Panc1 (cell line): ENCODE measurements around the gene FILIP1. TPM values are rescaled to one million over a fixed set of nuclear protein-coding genes. Genes with fewer than 3 reads are reported as not detected.

ENCODE experiments used
- ATAC-seq: fragments of 200-7000 bp; cut with Tn5 transposase; 2 replicates; pipeline ENCODE4 v1.9.1; 2020; ENCODE audit warnings: mild to moderate bottlenecking, moderate library complexity
- BruUV-seq: library from RNA; stranded (reverse); fragments of 400-500 nt; replicated peaks from 2 replicates; lab custom pipeline; 2021; lab: Mats Ljungman, UMichigan
- CTCF ChIA-PET: fragments of 300-600 bp; sonication (Branson Sonifier 250); formaldehyde crosslinking; loops from one replicate; lab custom pipeline; 2022; ENCODE audit warnings: antibody characterized with exemption; lab: Charles Lee
- POLR2A ChIA-PET: fragments of 300-600 bp; sonication (Branson Sonifier 250); formaldehyde crosslinking; loops from one replicate; lab custom pipeline; 2022; ENCODE audit warnings: antibody characterized with exemption; lab: Charles Lee
- DNase-seq: peaks from one replicate; pipeline ENCODE4 v3.0.0-alpha.2; 2010; ENCODE audit warnings: low read depth, low spot score
- H3K27ac ChIP-seq: 2 replicates; pipeline ENCODE4 v1.5.1; 2011; ENCODE audit warnings: mild to moderate bottlenecking, low read length, inconsistent platforms
- H3K27me3 ChIP-seq: fragments of 200-500 bp; sonication (Bioruptor generic); 2 replicates; pipeline ENCODE4 v1.6.0; 2014; ENCODE audit warnings: low read length, inconsistent platforms; ENCODE audit not compliant: control insufficient read depth, insufficient read depth
- H3K36me3 ChIP-seq: fragments of 200-500 bp; sonication (Bioruptor generic); 2 replicates; pipeline ENCODE4 v1.5.1; 2014; ENCODE audit warnings: inconsistent platforms, mild to moderate bottlenecking, low read length, moderate library complexity; ENCODE audit not compliant: control insufficient read depth, insufficient read depth
- H3K4me1 ChIP-seq: 2 replicates; pipeline ENCODE4 v1.5.1; 2011; ENCODE audit warnings: inconsistent platforms, mild to moderate bottlenecking, low read length, moderate library complexity; ENCODE audit not compliant: control insufficient read depth, insufficient read depth
- H3K4me3 ChIP-seq, 2 experiments: 2 replicates each; pipeline ENCODE4 v1.5.1; 2011 to 2012; ENCODE audit warnings: low read depth in 2 of 2, low read length in 2 of 2, mild to moderate bottlenecking in 2 of 2, inconsistent platforms in 1 of 2, moderate library complexity in 1 of 2
- H3K9me3 ChIP-seq: fragments of 200-500 bp; sonication (Bioruptor generic); 2 replicates; pipeline ENCODE4 v1.5.1; 2014; ENCODE audit warnings: low read depth, mild to moderate bottlenecking, inconsistent platforms, low read length, moderate library complexity; ENCODE audit not compliant: control insufficient read depth, insufficient read depth
- POLR2AphosphoS5 ChIP-seq: IDR thresholded peaks from 2 replicates; pipeline ENCODE4 v1.6.1; 2012; ENCODE audit warnings: mild to moderate bottlenecking, low read depth, low read length, moderate library complexity
- SIN3A ChIP-seq: IDR thresholded peaks from 2 replicates; pipeline ENCODE4 v1.6.1; 2012; ENCODE audit warnings: low read depth, mild to moderate bottlenecking, low read length, moderate library complexity, borderline replicate concordance; ENCODE audit not compliant: insufficient read depth
- TCF7L2 ChIP-seq: IDR thresholded peaks from 2 replicates; pipeline ENCODE4 v1.6.1; 2011; ENCODE audit warnings: mild to moderate bottlenecking, low read depth, low read length, inconsistent platforms
- in situ Hi-C: cut with HindIII; loops from 2 replicates; pipeline ENCODE4 v1.10.0; 2016; ENCODE audit warnings: low sequenced_read_pairs, low pct_unique_long_range_greater_than_20kb
- intact Hi-C: fragments of 100-400 bp; cut with micrococcal nuclease; formaldehyde crosslinking; loops from one replicate; pipeline ENCODE4 v1.10.0; 2022; ENCODE audit not compliant: unreplicated experiment
- total RNA-seq: library from RNA; stranded (reverse); gene quantifications from one replicate; pipeline ENCODE4 v1.2.1, GENCODE V29; 2021; ENCODE audit not compliant: unreplicated experiment
- TF ChIP-seq, protein P1 (sequence below): fragments of 450-650 bp; IDR thresholded peaks from 2 replicates; pipeline ENCODE4 v1.5.1; 2017; ENCODE audit warnings: mild to moderate bottlenecking
- TF ChIP-seq, protein P2 (sequence below), 2 experiments: IDR thresholded peaks; 2 replicates each; pipeline ENCODE4 v1.6.1; 2011 to 2012; ENCODE audit warnings: low read depth in 2 of 2, control low read depth in 1 of 2, low read length in 1 of 2, mild to moderate bottlenecking in 1 of 2, moderate library complexity in 1 of 2; ENCODE audit not compliant: insufficient read depth in 1 of 2

The FILIP1 gene
- total RNA-seq, 1 experiment from 2014 or later: 0.26 TPM

DNA sequence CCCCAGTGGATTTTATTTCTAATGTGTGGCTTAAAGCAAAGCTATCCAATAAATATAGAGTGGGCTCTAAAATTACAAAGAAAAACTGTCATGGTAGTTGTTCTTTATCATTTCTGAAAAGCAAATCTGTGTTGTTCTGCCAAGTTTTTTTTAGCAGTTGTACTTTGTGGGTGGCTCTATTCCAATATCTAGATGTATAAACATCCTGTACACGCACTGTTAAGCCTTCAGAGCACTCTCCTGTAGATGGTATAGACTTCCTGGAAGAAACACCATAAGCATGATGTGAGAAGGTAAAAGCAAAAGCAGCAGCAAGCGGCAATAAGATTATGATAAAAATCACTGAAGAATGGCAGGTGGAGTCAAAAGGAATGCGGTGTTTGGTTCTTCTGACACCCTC is 187.5 kb downstream of the FILIP1 start:
- in situ Hi-C loops: no loop called here
- ChIA-PET CTCF (no interaction called here), POLR2A (no interaction called here)
- TF ChIP-seq TCF7L2: no peak
- TF ChIP-seq, protein P1, sequence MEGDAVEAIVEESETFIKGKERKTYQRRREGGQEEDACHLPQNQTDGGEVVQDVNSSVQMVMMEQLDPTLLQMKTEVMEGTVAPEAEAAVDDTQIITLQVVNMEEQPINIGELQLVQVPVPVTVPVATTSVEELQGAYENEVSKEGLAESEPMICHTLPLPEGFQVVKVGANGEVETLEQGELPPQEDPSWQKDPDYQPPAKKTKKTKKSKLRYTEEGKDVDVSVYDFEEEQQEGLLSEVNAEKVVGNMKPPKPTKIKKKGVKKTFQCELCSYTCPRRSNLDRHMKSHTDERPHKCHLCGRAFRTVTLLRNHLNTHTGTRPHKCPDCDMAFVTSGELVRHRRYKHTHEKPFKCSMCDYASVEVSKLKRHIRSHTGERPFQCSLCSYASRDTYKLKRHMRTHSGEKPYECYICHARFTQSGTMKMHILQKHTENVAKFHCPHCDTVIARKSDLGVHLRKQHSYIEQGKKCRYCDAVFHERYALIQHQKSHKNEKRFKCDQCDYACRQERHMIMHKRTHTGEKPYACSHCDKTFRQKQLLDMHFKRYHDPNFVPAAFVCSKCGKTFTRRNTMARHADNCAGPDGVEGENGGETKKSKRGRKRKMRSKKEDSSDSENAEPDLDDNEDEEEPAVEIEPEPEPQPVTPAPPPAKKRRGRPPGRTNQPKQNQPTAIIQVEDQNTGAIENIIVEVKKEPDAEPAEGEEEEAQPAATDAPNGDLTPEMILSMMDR: no peak
- TF ChIP-seq POLR2AphosphoS5: no peak
- TF ChIP-seq, protein P2, sequence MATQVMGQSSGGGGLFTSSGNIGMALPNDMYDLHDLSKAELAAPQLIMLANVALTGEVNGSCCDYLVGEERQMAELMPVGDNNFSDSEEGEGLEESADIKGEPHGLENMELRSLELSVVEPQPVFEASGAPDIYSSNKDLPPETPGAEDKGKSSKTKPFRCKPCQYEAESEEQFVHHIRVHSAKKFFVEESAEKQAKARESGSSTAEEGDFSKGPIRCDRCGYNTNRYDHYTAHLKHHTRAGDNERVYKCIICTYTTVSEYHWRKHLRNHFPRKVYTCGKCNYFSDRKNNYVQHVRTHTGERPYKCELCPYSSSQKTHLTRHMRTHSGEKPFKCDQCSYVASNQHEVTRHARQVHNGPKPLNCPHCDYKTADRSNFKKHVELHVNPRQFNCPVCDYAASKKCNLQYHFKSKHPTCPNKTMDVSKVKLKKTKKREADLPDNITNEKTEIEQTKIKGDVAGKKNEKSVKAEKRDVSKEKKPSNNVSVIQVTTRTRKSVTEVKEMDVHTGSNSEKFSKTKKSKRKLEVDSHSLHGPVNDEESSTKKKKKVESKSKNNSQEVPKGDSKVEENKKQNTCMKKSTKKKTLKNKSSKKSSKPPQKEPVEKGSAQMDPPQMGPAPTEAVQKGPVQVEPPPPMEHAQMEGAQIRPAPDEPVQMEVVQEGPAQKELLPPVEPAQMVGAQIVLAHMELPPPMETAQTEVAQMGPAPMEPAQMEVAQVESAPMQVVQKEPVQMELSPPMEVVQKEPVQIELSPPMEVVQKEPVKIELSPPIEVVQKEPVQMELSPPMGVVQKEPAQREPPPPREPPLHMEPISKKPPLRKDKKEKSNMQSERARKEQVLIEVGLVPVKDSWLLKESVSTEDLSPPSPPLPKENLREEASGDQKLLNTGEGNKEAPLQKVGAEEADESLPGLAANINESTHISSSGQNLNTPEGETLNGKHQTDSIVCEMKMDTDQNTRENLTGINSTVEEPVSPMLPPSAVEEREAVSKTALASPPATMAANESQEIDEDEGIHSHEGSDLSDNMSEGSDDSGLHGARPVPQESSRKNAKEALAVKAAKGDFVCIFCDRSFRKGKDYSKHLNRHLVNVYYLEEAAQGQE (IDR thresholded peaks at IDR 0.05; ENCODE audit: insufficient read depth in 1 of 2, low read depth in 2 of 2, low read length in 1 of 2): no peak
- TF ChIP-seq SIN3A: no peak
- Histone ChIP-seq H3K9me3 (no peaks in the 10 kb centered on the region), H3K4me1 (no peaks in the 10 kb centered on the region), H3K27me3 (no peaks in the 10 kb centered on the region; the same call in 1 of the 2 replicates), H3K4me3 (no peak overlapping the region), H3K27ac (no peak overlapping the region), H3K36me3 (no peaks in the 10 kb centered on the region)
- intact Hi-C loops: no loop called here
- no peak for ATAC-seq
- DNase-seq: no peak
- no TSS peak for BruUV-seq

DNA sequence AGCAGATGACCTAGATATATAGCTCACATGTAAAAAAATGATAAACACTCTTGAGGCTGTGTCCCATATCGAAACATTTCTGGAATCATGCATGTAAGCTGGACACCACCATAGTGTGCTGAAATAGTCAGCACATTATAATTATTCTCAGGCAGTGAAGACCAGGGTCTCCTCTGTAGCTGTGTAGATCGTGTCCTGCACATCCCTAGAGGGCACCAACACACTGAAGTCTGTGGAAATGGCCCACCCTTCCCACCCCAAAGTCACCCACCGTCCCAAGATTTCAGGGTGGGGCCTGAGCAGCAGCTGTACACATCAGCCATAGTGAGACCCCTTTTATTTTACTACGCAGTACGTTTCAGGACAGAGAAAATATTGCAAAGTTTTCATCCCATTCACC is 188.0 kb downstream of the FILIP1 start:
- H3K27me3 ChIP-seq: no peaks in the 10 kb centered on the region; the same call in 1 of the 2 replicates
- no peak overlapping the region for H3K27ac ChIP-seq
- H3K36me3 ChIP-seq: no peaks in the 10 kb centered on the region
- H3K9me3 ChIP-seq: no peaks in the 10 kb centered on the region
- ATAC-seq (no peak), DNase-seq (no peak)
- ChIA-PET CTCF (no interaction called here), POLR2A (no interaction called here)
- TF ChIP-seq, protein P1: 0 out of 2 replicates have a peak, but pooled peaks have one; percentile 9
- no peak for TF ChIP-seq TCF7L2
- intact Hi-C loops (no loop called here), in situ Hi-C loops (no loop called here)
- no peaks in the 10 kb centered on the region for H3K4me1 ChIP-seq
- H3K4me3 ChIP-seq: no peak overlapping the region
- no TSS peak for BruUV-seq
